KG1 (cell line): Measurements from ENCODE around the gene SMYD2.
A peak's percentile ranks its signal among the peaks of the same experiment; 100 is the strongest.

Experiments used
- DNase-seq: peaks from one replicate; lab custom pipeline; 2025; lab: John Stamatoyannopoulos, UW

Gene SMYD2

GRCh38 chr1:214303141-214303930 lies 22.4 kb downstream of the SMYD2 start:
- DNase-seq, result no peak

DNA sequence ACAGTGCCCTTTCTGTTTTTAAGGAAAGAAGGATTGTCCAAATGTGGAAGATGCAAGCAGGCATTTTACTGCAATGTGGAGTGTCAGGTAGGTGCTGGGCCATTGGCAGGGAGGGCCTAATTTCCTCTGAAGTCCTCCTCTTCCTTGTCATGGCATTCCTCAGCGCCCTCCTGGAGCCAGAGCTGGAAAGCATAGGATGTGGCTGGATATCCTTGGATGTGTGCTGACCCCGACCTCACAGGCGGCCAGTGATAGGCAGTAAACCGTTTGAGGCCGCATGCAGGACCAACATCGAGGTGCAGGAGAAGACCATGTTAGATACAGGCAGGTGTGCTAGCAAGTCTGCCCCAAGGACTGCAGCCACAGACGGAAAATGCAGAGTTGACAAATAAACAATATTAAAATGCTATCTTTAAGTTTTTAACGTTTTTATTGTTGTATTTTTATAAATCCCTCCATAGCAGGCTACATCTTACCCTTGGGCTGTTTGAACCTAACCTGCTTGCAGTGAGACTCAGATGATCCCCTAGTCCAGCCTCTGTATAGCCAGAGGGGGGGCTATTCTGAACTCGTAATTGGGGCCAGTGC lies 24.3 kb downstream of the SMYD2 start:
- no peak for DNase-seq

- no peak for DNase-seq
These were observed 25.3 kb downstream of the SMYD2 start for GRCh38 chr1:214306269-214306668.

GRCh38 chr1:214310010-214310409 lies 29.1 kb downstream of the SMYD2 start:
- no peak for DNase-seq

DNA sequence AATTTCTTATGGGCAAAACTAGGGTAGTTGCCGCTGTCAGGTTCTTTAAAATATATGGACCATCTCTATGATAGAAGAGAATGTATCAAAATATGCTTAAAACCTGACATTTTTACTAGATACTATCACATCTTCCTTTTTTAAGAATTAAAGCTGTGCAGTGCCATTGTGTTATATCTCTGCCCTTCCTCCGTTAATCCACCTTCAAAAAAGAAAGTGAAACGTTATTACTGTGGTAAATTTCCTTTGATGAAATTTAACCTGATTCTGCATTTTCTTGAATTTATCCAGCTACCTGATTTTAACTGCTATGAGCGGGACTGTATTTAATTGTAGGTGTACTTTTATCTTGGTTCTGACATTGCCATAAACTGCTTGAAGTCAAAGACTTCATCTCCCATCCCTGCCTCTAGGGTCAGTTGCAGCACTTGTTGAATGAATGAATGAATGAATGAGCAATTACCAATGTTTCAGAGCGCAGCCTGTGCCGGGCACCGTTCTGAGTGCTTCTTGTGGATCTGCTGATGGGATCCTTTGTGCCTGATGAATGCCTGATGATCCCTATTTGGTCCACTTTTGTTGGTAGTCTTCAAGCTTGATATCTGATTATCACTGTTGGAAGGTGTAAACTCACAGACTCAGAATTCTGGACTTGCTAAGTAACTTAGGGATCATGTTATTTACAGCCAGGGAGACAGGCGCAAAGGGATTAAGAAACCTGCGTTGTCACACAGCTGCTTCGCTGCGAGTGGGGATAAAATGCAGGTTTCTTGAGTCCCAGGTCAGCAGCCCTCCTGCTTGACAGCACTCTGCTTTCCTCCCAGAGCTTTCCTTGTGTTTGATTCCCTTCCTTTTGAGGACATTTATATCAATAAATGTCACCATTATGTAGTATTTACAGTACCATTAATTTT lies 30.1 kb downstream of the SMYD2 start:
- DNase-seq, result no peak

DNA sequence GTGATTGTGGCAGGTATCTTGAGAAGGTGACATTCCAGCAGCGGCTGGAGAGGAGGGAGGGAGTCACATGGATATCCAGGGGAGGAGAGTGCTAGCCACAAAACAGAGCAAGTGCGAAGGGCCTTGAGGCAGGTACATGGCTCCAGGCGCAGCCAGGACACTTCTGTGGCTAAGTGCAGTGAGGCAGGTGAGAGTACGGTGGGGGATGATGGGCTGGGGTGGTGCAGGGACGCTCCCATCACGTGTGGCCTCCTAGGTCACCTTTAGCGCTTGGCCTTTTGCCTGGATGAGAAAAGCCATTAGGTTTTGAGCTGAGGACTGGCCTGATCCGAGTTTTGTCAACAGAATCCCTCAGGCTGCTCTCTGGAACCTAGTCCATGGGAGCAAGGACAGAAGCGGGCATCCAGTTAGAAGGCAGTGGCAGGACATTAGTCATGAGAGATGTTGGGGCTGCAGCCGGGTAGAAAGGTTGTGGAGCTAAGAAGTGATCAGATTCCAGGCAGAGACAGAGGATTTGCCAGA lies 31.6 kb downstream of the SMYD2 start:
- no peak for DNase-seq

DNA sequence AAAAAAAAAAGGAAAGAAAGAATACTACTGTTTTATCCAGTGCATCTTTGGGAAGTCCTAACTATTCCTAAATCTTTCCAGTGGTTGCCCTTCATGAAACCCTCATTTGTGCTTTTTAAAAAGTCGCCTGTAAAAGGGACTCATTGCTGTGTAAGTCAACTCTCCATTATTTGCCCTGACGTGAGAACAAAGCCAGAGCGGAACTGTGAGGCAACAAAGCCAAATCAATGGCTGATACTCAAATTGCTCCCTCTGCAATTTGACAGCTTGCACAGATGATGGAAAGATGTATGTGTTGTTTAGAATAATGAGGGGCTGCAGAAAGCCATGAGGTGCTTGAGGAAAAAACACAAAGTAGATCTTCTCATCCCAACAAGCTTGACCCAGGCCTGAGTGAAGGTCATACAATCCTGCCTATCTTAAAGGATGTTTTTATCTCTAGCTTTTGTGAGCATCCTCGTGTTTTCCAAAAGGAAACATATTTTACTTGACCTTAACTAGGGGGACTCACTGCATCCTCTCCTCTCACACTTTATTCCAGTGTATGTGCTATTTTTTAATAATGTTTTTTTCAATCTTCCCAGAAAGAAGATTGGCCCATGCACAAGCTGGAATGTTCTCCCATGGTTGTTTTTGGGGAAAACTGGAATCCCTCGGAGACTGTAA lies 33.4 kb downstream of the SMYD2 start:
- DNase-seq, result no peak

- no peak for DNase-seq
These were observed 35.6 kb downstream of the SMYD2 start for GRCh38 chr1:214316593-214316992.

- no peak for DNase-seq
These were observed 36.3 kb downstream of the SMYD2 start for GRCh38 chr1:214317300-214317699.

GRCh38 chr1:214317734-214318133 lies 36.8 kb downstream of the SMYD2 start:
- DNase-seq, result no peak

GRCh38 chr1:214318356-214318755 lies 37.4 kb downstream of the SMYD2 start:
- DNase-seq, result no peak

DNA sequence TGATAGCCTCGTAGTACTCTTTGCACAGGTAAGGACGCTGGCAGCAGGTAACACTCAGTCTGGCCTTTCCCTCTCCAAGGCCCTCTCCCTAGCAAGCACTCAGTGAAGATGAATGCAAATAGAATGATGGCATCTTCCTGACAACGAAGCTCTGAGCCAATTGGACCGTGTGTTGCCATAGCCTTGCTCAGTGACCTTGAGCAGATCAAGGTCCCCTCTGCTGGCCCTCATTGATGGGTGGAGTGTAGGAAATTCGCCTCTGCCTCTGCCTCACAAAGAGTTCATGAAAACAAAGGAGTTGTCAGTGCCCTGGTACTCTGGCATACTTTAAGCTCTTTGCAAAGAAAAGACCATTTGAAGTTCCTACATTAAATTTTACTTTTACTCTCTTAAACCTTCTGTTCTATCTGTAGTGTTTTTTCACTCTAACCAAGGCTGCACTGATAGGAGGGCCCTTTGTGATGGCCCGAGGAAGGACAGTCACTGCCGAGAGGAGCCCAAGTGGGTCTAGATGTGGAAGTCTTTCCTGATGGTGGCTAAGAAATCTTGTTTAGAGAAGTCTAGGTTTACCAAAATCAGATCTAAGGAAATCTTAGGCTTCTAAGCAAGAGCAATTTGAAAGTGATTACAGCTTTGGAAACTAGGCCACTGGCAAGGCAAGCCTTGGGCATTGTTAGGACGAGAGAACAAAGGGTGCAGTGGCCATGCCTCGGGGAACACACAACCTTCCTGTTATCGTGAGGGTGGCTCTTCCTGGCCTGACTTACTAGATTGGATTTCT lies 38.2 kb downstream of the SMYD2 start:
- DNase-seq, result no peak

DNA sequence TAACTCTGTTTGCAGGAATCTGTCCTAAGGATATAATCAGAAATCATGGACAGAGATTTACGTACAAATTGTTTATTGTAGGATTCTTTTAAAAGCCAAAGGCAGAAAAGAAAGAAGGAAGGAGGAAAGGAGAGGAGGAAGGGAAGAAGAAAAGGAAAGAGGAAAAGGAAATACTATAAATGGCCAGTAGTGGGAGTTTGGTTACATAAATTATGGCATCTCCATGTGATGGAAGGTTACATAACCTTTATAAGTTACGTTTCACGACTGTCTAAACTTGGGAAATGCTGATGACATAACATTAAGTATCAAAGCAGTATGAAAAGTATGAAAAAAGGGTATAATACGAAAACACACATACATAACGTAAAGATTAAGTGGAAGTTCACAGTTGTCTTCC lies 39.0 kb downstream of the SMYD2 start:
- DNase-seq, result no peak

DNA sequence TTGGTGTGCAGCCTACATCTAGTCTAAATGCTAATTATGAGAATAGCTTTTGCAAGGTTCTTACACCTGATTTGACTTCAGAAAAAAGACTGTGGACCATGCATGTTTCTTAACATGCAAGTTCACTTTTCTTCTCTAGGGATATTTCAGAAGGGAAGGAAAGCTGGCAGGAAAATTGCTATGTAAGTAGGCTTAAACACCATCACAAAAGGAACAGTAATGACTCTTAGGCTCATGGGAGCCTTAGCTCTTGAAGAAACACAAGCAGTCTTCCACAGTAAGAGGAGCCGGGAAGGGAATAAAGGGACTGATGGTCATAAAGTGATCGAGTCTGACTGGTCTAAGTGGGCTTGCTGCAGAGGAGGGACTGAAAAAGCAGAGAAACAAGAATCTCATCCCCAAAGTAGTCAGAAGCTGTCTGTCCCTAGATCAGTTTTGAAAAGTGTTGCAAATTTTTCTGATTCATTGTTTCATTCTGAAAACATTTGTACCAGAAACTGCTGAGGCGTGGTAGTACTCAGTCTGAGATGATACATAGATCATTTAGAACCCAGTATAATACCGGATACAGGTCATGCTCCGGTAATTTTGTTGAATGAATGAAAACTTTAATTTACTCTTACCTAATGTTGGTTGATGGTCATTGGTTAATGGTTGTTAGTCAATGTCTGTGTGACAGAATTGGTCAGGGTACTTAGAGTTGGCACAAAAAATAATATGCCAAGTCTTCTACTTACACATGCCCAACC lies 40.9 kb downstream of the SMYD2 start:
- no peak for DNase-seq

DNA sequence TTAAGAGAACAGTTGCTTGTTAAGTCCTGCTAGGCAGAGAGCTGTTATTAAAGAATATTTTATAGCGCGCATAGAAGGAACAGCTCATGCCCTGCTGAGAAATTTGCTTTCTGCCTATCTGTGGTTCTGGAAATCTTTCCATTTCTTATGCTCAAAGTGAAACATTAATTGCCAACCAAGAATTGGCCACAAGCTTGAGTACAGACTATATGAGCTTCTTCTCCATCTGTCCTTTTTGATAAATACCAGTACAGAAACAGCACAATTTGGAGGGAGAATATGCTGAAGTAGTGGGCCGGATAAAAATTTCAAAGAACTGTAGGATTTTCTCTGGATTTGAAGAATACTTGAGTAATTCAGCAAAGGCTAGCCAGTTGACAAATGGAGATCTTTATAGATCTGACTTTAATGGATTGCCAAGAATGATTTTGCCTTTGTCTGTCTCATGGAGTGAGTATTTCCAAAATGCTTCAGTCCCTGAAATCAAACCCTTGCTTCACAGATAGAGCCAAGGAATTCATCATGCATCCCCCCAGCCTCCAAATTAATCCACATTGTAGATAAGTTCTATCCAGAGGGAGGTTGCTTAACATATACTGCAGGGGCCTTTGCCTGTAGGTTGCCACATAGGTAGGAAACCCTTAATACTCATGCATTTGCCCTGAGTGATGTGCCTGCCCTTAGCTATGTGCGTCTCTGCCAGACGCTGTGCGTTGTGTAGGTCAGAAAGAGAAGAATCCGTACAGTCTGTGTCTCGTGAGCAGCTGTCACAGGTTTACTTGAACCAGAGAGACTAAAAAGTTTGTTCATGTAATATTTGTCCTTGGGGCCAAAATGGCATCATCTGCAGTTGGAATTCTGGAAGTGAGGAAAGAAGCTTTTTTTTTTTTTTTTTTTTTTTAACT lies 44.2 kb downstream of the SMYD2 start:
- DNase-seq, result no peak

DNA sequence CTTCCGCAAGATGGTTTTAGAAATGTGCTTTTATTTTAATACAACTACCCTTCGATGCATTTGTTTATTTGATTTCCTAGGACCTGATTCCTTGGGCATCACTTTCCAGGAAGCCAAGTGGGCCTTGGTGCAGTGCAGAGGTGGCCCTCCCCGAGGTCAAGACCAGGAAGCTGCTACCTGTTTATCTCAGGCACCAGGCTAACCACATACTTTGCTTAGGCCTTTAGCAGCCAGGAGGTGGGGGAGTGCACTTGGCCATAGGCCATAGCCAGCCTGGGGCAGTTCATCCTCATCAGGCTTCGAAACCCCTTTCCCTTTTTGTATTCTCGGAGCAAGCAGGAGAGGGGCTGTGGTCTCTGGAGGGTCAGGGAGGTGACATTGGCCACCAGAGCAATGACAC lies 45.4 kb downstream of the SMYD2 start:
- no peak for DNase-seq

DNA sequence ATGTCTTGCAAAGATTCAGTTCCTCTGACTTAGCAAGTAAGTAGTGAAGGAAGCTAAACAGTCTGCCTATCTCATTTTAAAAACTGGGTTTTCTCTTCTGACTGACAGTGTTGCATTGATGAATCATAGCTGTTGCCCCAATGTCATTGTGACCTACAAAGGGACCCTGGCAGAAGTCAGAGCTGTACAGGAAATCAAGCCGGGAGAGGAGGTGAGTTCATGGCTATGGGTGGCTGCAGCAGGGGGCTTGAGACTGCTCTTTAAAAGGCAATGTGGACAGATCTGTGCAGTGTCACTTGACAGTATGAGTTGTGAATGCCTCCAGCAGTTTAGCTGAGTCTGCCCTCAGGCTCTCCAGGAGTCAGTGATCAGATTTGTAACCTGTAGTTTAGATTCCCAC lies 46.6 kb downstream of the SMYD2 start:
- DNase-seq, result no peak

DNA sequence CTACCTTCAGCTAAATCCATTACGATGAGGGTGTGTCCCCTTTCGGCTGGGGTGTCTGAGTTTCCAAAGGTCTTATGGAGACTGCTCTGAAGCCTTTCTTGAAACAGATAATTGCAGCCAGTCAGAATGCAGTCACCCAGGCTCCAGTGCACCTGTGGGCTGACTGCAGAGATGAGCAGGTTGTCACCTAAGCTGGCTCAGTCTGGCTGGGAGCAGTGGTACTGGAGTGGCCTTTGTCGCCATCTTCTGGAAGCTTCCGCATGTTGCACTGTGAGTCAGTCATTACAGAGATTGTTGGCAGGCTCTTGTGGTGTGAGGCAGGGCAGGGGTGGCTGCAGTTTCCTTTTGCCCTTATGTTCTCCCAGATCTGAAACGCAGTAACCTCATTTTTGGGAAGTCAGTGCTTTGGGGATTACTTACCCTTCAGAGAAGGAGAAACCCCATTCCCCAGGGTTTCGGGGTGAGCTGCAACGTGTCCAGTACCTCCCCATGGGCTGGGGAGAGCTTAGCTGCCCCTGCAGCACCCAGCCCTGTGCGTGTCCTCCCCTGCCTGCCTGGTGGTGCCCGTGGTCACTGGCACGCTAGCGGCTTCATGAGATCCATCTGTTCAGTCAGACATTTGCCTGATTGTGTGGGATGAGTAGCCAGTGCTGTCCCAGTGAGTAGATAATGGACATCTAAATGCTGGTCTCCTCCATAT lies 48.0 kb downstream of the SMYD2 start:
- peak; percentile 42 for DNase-seq
